ENCODE measurements around the gene GABARAPL1.

The GABARAPL1 gene

GRCh38 chr12:10235761-10236631, 23.3 kb downstream of the GABARAPL1 start:
- DNase-seq: peak; percentile 69

- no peak for DNase-seq
Measured at GRCh38 chr12:10236720-10237119, 24.0 kb downstream of the GABARAPL1 start.

GRCh38 chr12:10238526-10238925, 25.8 kb downstream of the GABARAPL1 start:
- no peak for DNase-seq

GRCh38 chr12:10241290-10241689, 28.6 kb downstream of the GABARAPL1 start:
- no peak for DNase-seq

GRCh38 chr12:10241727-10242126, 29.1 kb downstream of the GABARAPL1 start:
- DNase-seq: no peak

GRCh38 chr12:10242539-10242938, 29.9 kb downstream of the GABARAPL1 start:
- DNase-seq: peak; percentile 54

- DNase-seq: peak; percentile 93
Measured at GRCh38 chr12:10243818-10244520, 31.3 kb downstream of the GABARAPL1 start.

GRCh38 chr12:10247436-10248058, 34.9 kb downstream of the GABARAPL1 start:
- DNase-seq: peak; percentile 54

GRCh38 chr12:10249690-10250455, 37.2 kb downstream of the GABARAPL1 start:
- DNase-seq: no peak

GRCh38 chr12:10251669-10252068, 39.0 kb downstream of the GABARAPL1 start:
- no peak for DNase-seq

- no peak for DNase-seq
Measured at GRCh38 chr12:10252201-10252600, 39.5 kb downstream of the GABARAPL1 start.

GRCh38 chr12:10256064-10256463, 43.4 kb downstream of the GABARAPL1 start:
- DNase-seq: no peak

- DNase-seq: no peak
Measured at GRCh38 chr12:10260927-10261326, 48.2 kb downstream of the GABARAPL1 start.

- DNase-seq: no peak
Measured at GRCh38 chr12:10268037-10268436, 55.4 kb downstream of the GABARAPL1 start.

GRCh38 chr12:10272467-10272866, 59.8 kb downstream of the GABARAPL1 start:
- no peak for DNase-seq
